CD4-positive, alpha-beta memory T cell (primary cell): ENCODE measurements around the gene PAX3. TPM values are rescaled to one million over a fixed set of nuclear protein-coding genes. Genes with fewer than 3 reads are reported as not detected.

Experiments used
- CTCF ChIA-PET: fragments of 350-600 bp; sonication (Branson Sonifier 250); formaldehyde crosslinking; loops from one replicate; lab custom pipeline; 2021; ENCODE audit warnings: inconsistent platforms; ENCODE audit not compliant: partially characterized antibody; lab: Charles Lee
- POLR2A ChIA-PET: fragments of 350-600 bp; sonication (Branson Sonifier 250); formaldehyde crosslinking; loops from one replicate; lab custom pipeline; 2021; ENCODE audit not compliant: partially characterized antibody; lab: Charles Lee
- DNase-seq, 5 donors: peaks; one replicate each; pipeline versions ENCODE4 v3.0.0 to v3.0.0-alpha.2; 2020 to 2022; ENCODE audit warnings: mixed read lengths in 1 of 5
- H3K27ac ChIP-seq: one replicate; pipeline ENCODE4 v1.7.0; 2013; ENCODE audit warnings: low read depth, low read length
- H3K27me3 ChIP-seq: 2 replicates; pipeline ENCODE4 v1.7.0; 2013; ENCODE audit warnings: mild to moderate bottlenecking, low read length, moderate library complexity; ENCODE audit not compliant: insufficient read depth
- H3K36me3 ChIP-seq: 2 replicates; pipeline ENCODE4 v1.7.0; 2013; ENCODE audit warnings: mild to moderate bottlenecking, low read length, moderate library complexity; ENCODE audit not compliant: insufficient read depth
- H3K4me1 ChIP-seq: 2 replicates; pipeline ENCODE4 v1.7.0; 2013; ENCODE audit warnings: mild to moderate bottlenecking, low read length, moderate library complexity; ENCODE audit not compliant: insufficient read depth
- H3K4me3 ChIP-seq, 2 donors: one replicate each; pipeline ENCODE4 v1.7.0; 2013; ENCODE audit warnings: low read length in 2 of 2, mild to moderate bottlenecking in 1 of 2
- H3K9me3 ChIP-seq, 2 donors: one replicate each; pipeline ENCODE4 v1.7.0; 2013; ENCODE audit warnings: low read length in 2 of 2, control low read depth in 1 of 2; ENCODE audit not compliant: control insufficient read depth in 1 of 2
- H3K27ac Mint-ChIP-seq, 7 donors: one replicate each; pipeline ENCODE4 v1.8.0; 2020 to 2021; ENCODE audit warnings: mixed read lengths in 7 of 7, mild to moderate bottlenecking in 6 of 7, inconsistent platforms in 3 of 7, moderate library complexity in 3 of 7
- H3K27me3 Mint-ChIP-seq, 2 donors: one replicate each; pipeline ENCODE4 v1.8.0; 2020 to 2021; ENCODE audit warnings: mixed read lengths in 2 of 2
- H3K36me3 Mint-ChIP-seq, 2 donors: one replicate each; pipeline ENCODE4 v1.8.0; 2020 to 2021; ENCODE audit warnings: mixed read lengths in 2 of 2, inconsistent platforms in 1 of 2, mild to moderate bottlenecking in 1 of 2
- H3K4me1 Mint-ChIP-seq, 4 donors: one replicate each; pipeline ENCODE4 v1.8.0; 2020 to 2021; ENCODE audit warnings: mixed read lengths in 4 of 4, mild to moderate bottlenecking in 1 of 4
- H3K4me3 Mint-ChIP-seq, 8 donors: one replicate each; pipeline ENCODE4 v1.8.0; 2020 to 2021; ENCODE audit warnings: mixed read lengths in 8 of 8, mild to moderate bottlenecking in 7 of 8, moderate library complexity in 6 of 8, inconsistent platforms in 3 of 8
- H3K9me3 Mint-ChIP-seq, 8 donors: one replicate each; pipeline ENCODE4 v1.8.0; 2020 to 2021; ENCODE audit warnings: mixed read lengths in 8 of 8, mild to moderate bottlenecking in 5 of 8, inconsistent platforms in 3 of 8, moderate library complexity in 1 of 8
- intact Hi-C: fragments of 100-400 bp; cut with micrococcal nuclease; formaldehyde crosslinking; loops from one replicate; pipeline ENCODE4 v1.15.1; 2023
- polyA plus RNA-seq, 2 donors: library from polyadenylated mRNA; unstranded; fragments of 300-500 nt; fragmentation: Illumina TruSeq; gene quantifications; one replicate each; pipeline ENCODE4 v1.2.3, GENCODE V29; 2021
- total RNA-seq, 2 experiments: library from RNA; stranded (reverse); gene quantifications; one replicate each; pipeline ENCODE4 v1.2.3, GENCODE V29; 2021

Gene PAX3
- total and polyA plus RNA-seq, 4 experiments from 2014 or later = not detected

GRCh38 chr2:222213049-222213448, 85.7 kb downstream of the PAX3 start:
- no peak overlapping the region for H3K4me3 ChIP-seq
- peaks cover 3 to 6% of the 10 kb centered on the region in 2 donors for H3K27me3 Mint-ChIP-seq
- H3K27me3 ChIP-seq = no peaks in the 10 kb centered on the region
- intact Hi-C loops = no loop called here
- H3K27ac ChIP-seq = no peak overlapping the region
- H3K4me1 ChIP-seq = no peaks in the 10 kb centered on the region
- no peak overlapping the region for H3K4me3 Mint-ChIP-seq
- H3K9me3 Mint-ChIP-seq = peaks cover 0 to 4% (median 0%) of the 10 kb centered on the region in 8 donors
- H3K4me1 Mint-ChIP-seq = no peaks in the 10 kb centered on the region
- H3K9me3 ChIP-seq = no peaks in the 10 kb centered on the region
- ChIA-PET CTCF (no interaction called here), POLR2A (no interaction called here)
- no peak for DNase-seq
- no peaks in the 10 kb centered on the region for H3K36me3 ChIP-seq
- H3K27ac Mint-ChIP-seq = no peak overlapping the region
- no peaks in the 10 kb centered on the region for H3K36me3 Mint-ChIP-seq

GRCh38 chr2:222212571-222212970, 86.2 kb downstream of the PAX3 start:
- no peaks in the 10 kb centered on the region for H3K36me3 ChIP-seq
- H3K27ac Mint-ChIP-seq = no peak overlapping the region
- no peaks in the 10 kb centered on the region for H3K36me3 Mint-ChIP-seq
- no peaks in the 10 kb centered on the region for H3K9me3 ChIP-seq
- peaks cover 3 to 6% of the 10 kb centered on the region in 2 donors for H3K27me3 Mint-ChIP-seq
- ChIA-PET CTCF (no interaction called here), POLR2A (no interaction called here)
- peaks cover 0 to 4% (median 0%) of the 10 kb centered on the region in 8 donors for H3K9me3 Mint-ChIP-seq
- H3K27ac ChIP-seq = no peak overlapping the region
- H3K27me3 ChIP-seq = no peaks in the 10 kb centered on the region
- no peaks in the 10 kb centered on the region for H3K4me1 ChIP-seq
- DNase-seq = no peak
- intact Hi-C loops = no loop called here
- H3K4me3 Mint-ChIP-seq = no peak overlapping the region
- no peaks in the 10 kb centered on the region for H3K4me1 Mint-ChIP-seq
- H3K4me3 ChIP-seq = no peak overlapping the region

- Mint-ChIP-seq H3K4me1 (no peaks in the 10 kb centered on the region), H3K4me3 (no peak overlapping the region), H3K27ac (no peak overlapping the region), H3K36me3 (no peaks in the 10 kb centered on the region), H3K9me3 (peaks cover 0 to 4% (median 0%) of the 10 kb centered on the region in 8 donors), H3K27me3 (peaks cover 6 to 7% of the 10 kb centered on the region in 2 donors)
- no peak overlapping the region for H3K4me3 ChIP-seq
- CTCF ChIA-PET = no interaction called here
- no peak for DNase-seq
- no peaks in the 10 kb centered on the region for H3K36me3 ChIP-seq
- no peaks in the 10 kb centered on the region for H3K27me3 ChIP-seq
- H3K27ac ChIP-seq = no peak overlapping the region
- no peaks in the 10 kb centered on the region for H3K4me1 ChIP-seq
- no peaks in the 10 kb centered on the region for H3K9me3 ChIP-seq
- POLR2A ChIA-PET = no interaction called here
- intact Hi-C loops = no loop called here
Observed at GRCh38 chr2:222208010-222208690, 90.6 kb downstream of the PAX3 start.

- intact Hi-C loops = no loop called here
- Histone ChIP-seq H3K4me3 (no peak overlapping the region), H3K9me3 (no peaks in the 10 kb centered on the region), H3K36me3 (no peaks in the 10 kb centered on the region), H3K27ac (no peak overlapping the region), H3K27me3 (no peaks in the 10 kb centered on the region), H3K4me1 (no peaks in the 10 kb centered on the region)
- Mint-ChIP-seq H3K4me1 (no peaks in the 10 kb centered on the region), H3K4me3 (no peak overlapping the region), H3K27ac (no peak overlapping the region), H3K27me3 (peaks cover 7 to 10% of the 10 kb centered on the region in 2 donors), H3K36me3 (no peaks in the 10 kb centered on the region), H3K9me3 (peaks cover 0 to 4% (median 0%) of the 10 kb centered on the region in 8 donors)
- ChIA-PET POLR2A (no interaction called here), CTCF (no interaction called here)
- no peak for DNase-seq
Observed at GRCh38 chr2:222205136-222205535, 93.7 kb downstream of the PAX3 start.

GRCh38 chr2:222203041-222203440, 95.8 kb downstream of the PAX3 start:
- intact Hi-C loops = no loop called here
- no peaks in the 10 kb centered on the region for H3K4me1 Mint-ChIP-seq
- peaks cover 0 to 2% (median 0%) of the 10 kb centered on the region in 8 donors for H3K9me3 Mint-ChIP-seq
- Histone ChIP-seq H3K4me3 (no peak overlapping the region), H3K4me1 (no peaks in the 10 kb centered on the region), H3K27me3 (no peaks in the 10 kb centered on the region), H3K36me3 (no peaks in the 10 kb centered on the region), H3K9me3 (no peaks in the 10 kb centered on the region), H3K27ac (no peak overlapping the region)
- no peaks in the 10 kb centered on the region for H3K36me3 Mint-ChIP-seq
- no peak overlapping the region for H3K4me3 Mint-ChIP-seq
- H3K27ac Mint-ChIP-seq = no peak overlapping the region
- CTCF ChIA-PET = no interaction called here
- POLR2A ChIA-PET = no interaction called here
- no peak for DNase-seq
- peaks cover 4 to 8% of the 10 kb centered on the region in 2 donors for H3K27me3 Mint-ChIP-seq

GRCh38 chr2:222196159-222196558, 102.6 kb downstream of the PAX3 start:
- H3K9me3 Mint-ChIP-seq = peaks cover 0 to 5% (median 0%) of the 10 kb centered on the region in 8 donors
- H3K4me3 Mint-ChIP-seq = no peak overlapping the region
- Histone ChIP-seq H3K27ac (no peak overlapping the region), H3K36me3 (no peaks in the 10 kb centered on the region), H3K4me3 (no peak overlapping the region), H3K4me1 (no peaks in the 10 kb centered on the region), H3K27me3 (no peaks in the 10 kb centered on the region), H3K9me3 (no peaks in the 10 kb centered on the region)
- H3K36me3 Mint-ChIP-seq = no peaks in the 10 kb centered on the region
- no peaks in the 10 kb centered on the region for H3K4me1 Mint-ChIP-seq
- H3K27ac Mint-ChIP-seq = no peak overlapping the region
- DNase-seq = no peak
- peaks cover 1 to 3% of the 10 kb centered on the region in 2 donors for H3K27me3 Mint-ChIP-seq
- POLR2A ChIA-PET = no interaction called here
- CTCF ChIA-PET = no interaction called here
- intact Hi-C loops = no loop called here

GRCh38 chr2:222194669-222195068, 104.1 kb downstream of the PAX3 start:
- ChIA-PET POLR2A (no interaction called here), CTCF (interaction anchor here (0.8 kb wide), 1 partner anchor 175 kb away, joined by 3 read pairs; no protein-coding TSS in a partner anchor)
- intact Hi-C loops = no loop called here

More at GRCh38 chr2:222194669-222195068, 104.1 kb downstream of the PAX3 start:
- H3K27ac ChIP-seq = no peak overlapping the region
- Mint-ChIP-seq H3K27me3 (peaks cover 1 to 2% of the 10 kb centered on the region in 2 donors), H3K4me1 (no peaks in the 10 kb centered on the region), H3K9me3 (peaks cover 0 to 5% (median 1%) of the 10 kb centered on the region in 8 donors), H3K36me3 (no peaks in the 10 kb centered on the region), H3K27ac (no peak overlapping the region), H3K4me3 (no peak overlapping the region)
- no peaks in the 10 kb centered on the region for H3K9me3 ChIP-seq
- no peaks in the 10 kb centered on the region for H3K36me3 ChIP-seq
- DNase-seq = no peak
- H3K4me3 ChIP-seq = no peak overlapping the region
- H3K27me3 ChIP-seq = no peaks in the 10 kb centered on the region
- H3K4me1 ChIP-seq = no peaks in the 10 kb centered on the region
